Stimulated activated naive CD8-positive, alpha-beta T cell treated with anti-CD3 and anti-CD28 coated beads, Interleukin-15, amount 100 ng/mL, for 72 hours (primary cell): Measurements from ENCODE around the gene WNK2.
A peak's percentile ranks its signal among the peaks of the same experiment; 100 is the strongest.

Source experiments
- ATAC-seq: fragments of 150-1000 bp; cut with Tn5 transposase; 2 replicates; pipeline ENCODE4 v1.10.0; 2021; ENCODE audit warnings: mild to moderate bottlenecking, moderate library complexity
- DNase-seq, 2 donors: peaks; one replicate each; pipeline ENCODE4 v3.0.0; 2021 to 2022
- H3K27ac Mint-ChIP-seq, 2 donors: one replicate each; pipeline ENCODE4 v1.8.0; 2022; ENCODE audit warnings: mild to moderate bottlenecking in 2 of 2, mixed read lengths in 2 of 2, moderate library complexity in 2 of 2
- H3K27me3 Mint-ChIP-seq: one replicate; pipeline ENCODE4 v1.8.0; 2022; ENCODE audit warnings: mixed read lengths
- H3K4me1 Mint-ChIP-seq: one replicate; pipeline ENCODE4 v1.8.0; 2022; ENCODE audit warnings: mild to moderate bottlenecking, mixed read lengths
- H3K4me3 Mint-ChIP-seq, 2 donors: one replicate each; pipeline ENCODE4 v1.8.0; 2022; ENCODE audit warnings: mild to moderate bottlenecking in 2 of 2, mixed read lengths in 2 of 2, moderate library complexity in 1 of 2
- H3K9me3 Mint-ChIP-seq, 2 donors: one replicate each; pipeline ENCODE4 v1.8.0; 2022; ENCODE audit warnings: mixed read lengths in 2 of 2

The WNK2 gene

GRCh38 chr9:93254061-93254481 is 70.1 kb downstream of the WNK2 start:
- Mint-ChIP-seq H3K27ac (no peak overlapping the region), H3K4me3 (no peak overlapping the region)

DNA sequence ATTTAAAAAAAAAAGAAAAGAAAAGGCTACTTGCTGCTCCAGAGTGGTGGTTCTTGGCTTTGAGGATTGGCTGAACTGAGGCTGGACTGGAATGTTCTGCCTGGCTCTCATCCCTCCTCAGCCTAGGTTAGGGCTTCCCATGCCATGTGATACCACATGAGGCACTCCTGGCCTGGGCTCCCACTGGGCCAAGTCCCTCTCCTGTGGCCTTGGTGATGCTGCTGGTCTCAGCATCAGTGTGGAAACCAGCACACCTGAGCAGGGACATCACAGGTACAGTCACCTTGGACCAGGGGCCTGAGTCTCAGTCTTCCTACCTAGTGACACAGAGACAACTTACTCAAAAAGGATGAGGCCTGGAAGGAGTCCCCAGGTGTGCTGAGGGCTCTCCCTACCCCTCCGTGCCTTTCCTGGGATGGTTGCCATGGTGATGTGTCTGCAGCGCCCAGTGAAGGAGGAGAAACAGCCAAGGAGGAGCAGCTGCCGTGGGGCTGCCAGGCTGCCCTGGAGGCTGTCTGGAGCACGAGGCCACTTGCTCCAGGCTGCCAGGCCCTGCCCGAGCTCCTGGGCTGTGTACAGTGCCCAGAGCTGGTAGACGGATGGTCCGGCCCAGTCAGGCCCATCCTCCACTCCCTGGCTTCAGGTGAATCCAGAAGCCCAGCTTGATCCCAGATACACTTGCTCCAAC is 71.0 kb downstream of the WNK2 start:
- no peak for ATAC-seq
- H3K9me3 Mint-ChIP-seq, result no peaks in the 10 kb centered on the region
- no peak for DNase-seq
- no peaks in the 10 kb centered on the region for H3K4me1 Mint-ChIP-seq
- H3K27me3 Mint-ChIP-seq, result no peaks in the 10 kb centered on the region
- H3K27ac Mint-ChIP-seq, result peak overlapping the region in 1 of 2 donors; percentile 69
- H3K4me3 Mint-ChIP-seq, result no peak overlapping the region

More at GRCh38 chr9:93254061-93254481, 70.1 kb downstream of the WNK2 start:
- Mint-ChIP-seq H3K27me3 (no peaks in the 10 kb centered on the region), H3K4me1 (no peaks in the 10 kb centered on the region), H3K9me3 (no peaks in the 10 kb centered on the region)
- DNase-seq, result no peak
- ATAC-seq, result no peak

DNA sequence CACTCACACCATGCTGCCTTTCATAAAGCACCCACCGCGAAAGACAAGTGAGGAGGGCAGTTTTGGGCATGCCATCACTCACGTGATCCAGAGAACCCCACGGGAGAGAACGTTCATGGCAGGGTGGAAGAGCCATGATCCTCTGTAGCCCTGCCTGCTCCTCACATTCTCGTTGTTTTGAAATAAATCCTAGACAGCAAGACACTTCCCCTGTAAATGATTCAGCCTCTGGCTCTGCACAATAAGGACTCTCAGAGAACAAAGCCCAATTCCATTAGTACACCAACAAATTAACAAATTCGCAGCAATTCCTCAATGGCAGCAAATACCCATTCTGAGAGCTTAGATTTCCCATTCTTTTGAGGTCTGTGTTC is 71.5 kb downstream of the WNK2 start:
- no peaks in the 10 kb centered on the region for H3K4me1 Mint-ChIP-seq
- no peaks in the 10 kb centered on the region for H3K27me3 Mint-ChIP-seq
- no peaks in the 10 kb centered on the region for H3K9me3 Mint-ChIP-seq
- DNase-seq (no peak), ATAC-seq (no peak)
- H3K27ac Mint-ChIP-seq, result peak overlapping the region in 1 of 2 donors; percentile 69
- no peak overlapping the region for H3K4me3 Mint-ChIP-seq

DNA sequence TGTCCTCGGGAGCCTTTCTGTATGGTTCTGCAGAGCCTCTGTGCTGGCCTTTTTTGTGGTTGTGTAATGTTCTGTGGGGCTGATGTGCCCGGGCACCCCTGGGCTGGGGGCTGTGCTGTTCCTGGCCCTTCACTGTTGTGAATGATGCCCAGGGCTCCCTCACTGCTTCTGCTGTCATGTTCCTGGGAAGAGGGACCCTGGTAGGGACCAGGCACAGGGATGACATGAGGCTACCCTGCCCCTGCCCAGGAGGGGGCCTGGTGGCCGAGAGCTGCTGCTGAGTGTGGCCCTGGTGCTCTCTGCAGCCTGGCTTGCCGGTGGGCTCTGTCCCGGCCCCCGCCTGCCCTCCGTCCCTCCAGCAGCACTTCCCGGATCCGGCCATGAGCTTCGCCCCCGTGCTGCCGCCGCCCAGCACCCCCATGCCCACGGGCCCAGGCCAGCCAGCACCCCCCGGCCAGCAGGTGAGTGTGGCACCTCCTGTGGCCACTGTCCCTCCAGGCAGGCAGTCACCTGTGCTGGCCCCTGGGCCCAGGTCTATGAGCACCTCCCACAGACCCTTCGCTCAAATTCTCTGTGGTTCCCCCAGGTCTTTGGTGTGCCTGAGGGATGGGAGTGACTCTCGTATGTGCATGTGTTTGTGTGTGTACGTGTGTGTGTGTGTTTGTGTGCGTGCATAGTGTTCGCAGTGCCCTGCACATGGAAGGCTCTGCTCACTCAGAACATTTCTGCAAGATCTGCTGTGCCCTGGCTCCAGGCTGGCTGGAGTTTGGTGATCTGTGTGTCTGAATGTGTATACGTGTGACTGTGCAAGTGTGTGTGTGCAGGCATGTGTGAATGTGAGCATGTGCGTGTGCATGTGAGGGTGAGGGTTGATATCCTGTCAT is 72.3 kb downstream of the WNK2 start:
- DNase-seq, result no peak
- H3K4me1 Mint-ChIP-seq, result no peaks in the 10 kb centered on the region
- no peaks in the 10 kb centered on the region for H3K9me3 Mint-ChIP-seq
- H3K27me3 Mint-ChIP-seq, result no peaks in the 10 kb centered on the region
- H3K4me3 Mint-ChIP-seq, result no peak overlapping the region
- ATAC-seq, result peak; percentile 19
- no peak overlapping the region for H3K27ac Mint-ChIP-seq

DNA sequence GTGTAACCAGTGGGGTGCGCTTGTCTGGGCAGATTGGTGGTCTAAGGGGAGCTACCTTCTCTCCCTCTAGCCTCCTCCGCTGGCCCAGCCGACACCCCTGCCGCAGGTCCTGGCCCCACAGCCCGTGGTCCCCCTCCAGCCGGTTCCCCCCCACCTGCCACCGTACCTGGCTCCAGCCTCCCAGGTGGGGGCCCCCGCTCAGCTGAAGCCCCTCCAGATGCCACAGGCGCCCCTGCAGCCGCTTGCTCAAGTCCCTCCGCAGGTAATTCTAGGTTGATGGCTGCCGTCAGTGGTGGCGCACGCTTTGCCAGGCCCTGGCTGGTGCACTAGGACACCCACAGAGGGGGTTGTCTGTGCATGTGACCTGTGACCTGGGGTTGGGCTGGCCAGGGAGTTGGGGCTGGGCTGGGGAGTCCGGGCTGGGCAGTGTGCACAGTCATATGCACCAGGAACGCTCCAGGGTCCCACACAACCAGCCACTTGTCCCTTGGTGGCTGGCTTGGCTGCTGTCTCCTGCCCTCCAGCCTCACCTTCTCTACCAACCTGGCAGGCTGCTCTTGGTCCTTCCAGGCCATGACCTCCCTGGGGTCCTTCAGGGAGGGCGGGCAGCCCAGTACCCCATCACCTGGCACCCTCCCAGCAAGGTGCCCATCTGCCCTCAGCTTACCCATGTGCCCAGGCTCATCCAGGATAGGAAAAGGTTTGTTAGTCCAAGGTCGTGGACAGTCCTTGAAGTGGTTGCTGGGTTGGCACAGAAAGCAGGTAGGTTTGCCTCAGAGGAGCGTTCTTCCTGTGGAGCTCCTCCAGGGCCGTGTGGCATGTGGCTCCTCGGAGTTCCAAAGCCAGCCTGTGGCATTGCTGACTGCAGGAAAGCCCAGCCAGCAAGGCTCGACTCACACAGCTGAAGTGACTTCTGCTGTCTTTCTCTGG is 73.2 kb downstream of the WNK2 start:
- DNase-seq, result no peak
- Mint-ChIP-seq H3K4me3 (no peak overlapping the region), H3K4me1 (no peaks in the 10 kb centered on the region), H3K9me3 (no peaks in the 10 kb centered on the region), H3K27me3 (no peaks in the 10 kb centered on the region), H3K27ac (peak overlapping the region in 1 of 2 donors; percentile 78)
- no peak for ATAC-seq

GRCh38 chr9:93257808-93258331 is 73.9 kb downstream of the WNK2 start:
- no peaks in the 10 kb centered on the region for H3K9me3 Mint-ChIP-seq
- no peak for DNase-seq
- H3K4me3 Mint-ChIP-seq, result no peak overlapping the region
- H3K4me1 Mint-ChIP-seq, result no peaks in the 10 kb centered on the region
- H3K27me3 Mint-ChIP-seq, result no peaks in the 10 kb centered on the region
- ATAC-seq, result no peak
- no peak overlapping the region for H3K27ac Mint-ChIP-seq

DNA sequence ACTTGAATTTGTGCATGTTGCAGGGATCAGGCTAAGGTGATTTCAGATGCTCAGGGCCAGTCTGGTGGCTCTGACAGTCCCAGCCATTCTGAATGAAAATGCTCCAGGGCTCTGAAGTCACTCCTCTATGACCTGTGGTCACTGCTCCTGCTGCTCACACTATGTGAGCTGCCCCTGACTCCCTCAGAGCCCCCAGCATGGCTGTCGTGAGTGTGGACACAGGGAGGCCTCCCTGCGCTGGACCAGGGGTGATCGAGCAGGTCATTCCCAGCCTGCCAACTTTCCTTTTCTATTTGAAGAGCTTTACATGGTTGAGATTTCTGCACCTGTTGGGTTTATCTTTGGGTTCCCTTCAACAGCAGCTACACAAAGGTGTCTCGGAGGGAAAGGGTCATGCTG is 74.5 kb downstream of the WNK2 start:
- DNase-seq (no peak), ATAC-seq (no peak)
- H3K4me3 Mint-ChIP-seq, result no peak overlapping the region
- H3K27ac Mint-ChIP-seq, result no peak overlapping the region
- H3K9me3 Mint-ChIP-seq, result no peaks in the 10 kb centered on the region
- H3K27me3 Mint-ChIP-seq, result no peaks in the 10 kb centered on the region
- H3K4me1 Mint-ChIP-seq, result no peaks in the 10 kb centered on the region

GRCh38 chr9:93258818-93259489 is 75.0 kb downstream of the WNK2 start:
- Mint-ChIP-seq H3K4me1 (no peaks in the 10 kb centered on the region), H3K27ac (peak overlapping the region in 1 of 2 donors; percentile 56), H3K4me3 (no peak overlapping the region), H3K9me3 (no peaks in the 10 kb centered on the region), H3K27me3 (no peaks in the 10 kb centered on the region)
- DNase-seq, result no peak
- ATAC-seq, result no peak

GRCh38 chr9:93259490-93260262 is 75.7 kb downstream of the WNK2 start:
- ATAC-seq (no peak), DNase-seq (no peak)
- Mint-ChIP-seq H3K27ac (peak overlapping the region in 1 of 2 donors; percentile 27), H3K27me3 (no peaks in the 10 kb centered on the region), H3K9me3 (no peaks in the 10 kb centered on the region), H3K4me3 (no peak overlapping the region), H3K4me1 (no peaks in the 10 kb centered on the region)

- no peak overlapping the region for H3K27ac Mint-ChIP-seq
- no peaks in the 10 kb centered on the region for H3K27me3 Mint-ChIP-seq
- H3K4me3 Mint-ChIP-seq, result no peak overlapping the region
- H3K9me3 Mint-ChIP-seq, result no peaks in the 10 kb centered on the region
- no peaks in the 10 kb centered on the region for H3K4me1 Mint-ChIP-seq
- ATAC-seq (no peak), DNase-seq (no peak)
These were observed 76.5 kb downstream of the WNK2 start for GRCh38 chr9:93260263-93261066.

DNA sequence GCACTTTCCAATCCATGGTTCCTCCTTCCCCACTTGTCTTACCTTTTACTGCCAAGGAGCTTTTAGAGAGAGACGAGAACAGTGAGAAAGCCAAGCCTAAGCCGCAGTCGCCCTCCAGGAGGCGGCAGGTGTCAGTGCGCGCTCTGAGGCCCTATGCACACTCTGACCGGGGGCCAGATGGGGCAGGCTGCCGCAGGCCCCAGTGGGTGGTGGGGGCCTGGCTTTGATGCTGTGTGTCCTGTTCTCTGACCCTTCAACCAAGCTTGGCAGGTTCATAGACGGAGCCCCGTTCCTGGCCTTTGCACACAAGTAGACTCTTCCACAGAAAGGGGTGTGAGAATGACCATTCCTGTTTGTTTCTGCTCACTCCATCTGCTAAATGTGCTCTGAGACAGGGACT is 77.3 kb downstream of the WNK2 start:
- DNase-seq (no peak), ATAC-seq (no peak)
- no peaks in the 10 kb centered on the region for H3K4me1 Mint-ChIP-seq
- H3K9me3 Mint-ChIP-seq, result no peaks in the 10 kb centered on the region
- H3K27me3 Mint-ChIP-seq, result no peaks in the 10 kb centered on the region
- no peak overlapping the region for H3K27ac Mint-ChIP-seq
- H3K4me3 Mint-ChIP-seq, result no peak overlapping the region

DNA sequence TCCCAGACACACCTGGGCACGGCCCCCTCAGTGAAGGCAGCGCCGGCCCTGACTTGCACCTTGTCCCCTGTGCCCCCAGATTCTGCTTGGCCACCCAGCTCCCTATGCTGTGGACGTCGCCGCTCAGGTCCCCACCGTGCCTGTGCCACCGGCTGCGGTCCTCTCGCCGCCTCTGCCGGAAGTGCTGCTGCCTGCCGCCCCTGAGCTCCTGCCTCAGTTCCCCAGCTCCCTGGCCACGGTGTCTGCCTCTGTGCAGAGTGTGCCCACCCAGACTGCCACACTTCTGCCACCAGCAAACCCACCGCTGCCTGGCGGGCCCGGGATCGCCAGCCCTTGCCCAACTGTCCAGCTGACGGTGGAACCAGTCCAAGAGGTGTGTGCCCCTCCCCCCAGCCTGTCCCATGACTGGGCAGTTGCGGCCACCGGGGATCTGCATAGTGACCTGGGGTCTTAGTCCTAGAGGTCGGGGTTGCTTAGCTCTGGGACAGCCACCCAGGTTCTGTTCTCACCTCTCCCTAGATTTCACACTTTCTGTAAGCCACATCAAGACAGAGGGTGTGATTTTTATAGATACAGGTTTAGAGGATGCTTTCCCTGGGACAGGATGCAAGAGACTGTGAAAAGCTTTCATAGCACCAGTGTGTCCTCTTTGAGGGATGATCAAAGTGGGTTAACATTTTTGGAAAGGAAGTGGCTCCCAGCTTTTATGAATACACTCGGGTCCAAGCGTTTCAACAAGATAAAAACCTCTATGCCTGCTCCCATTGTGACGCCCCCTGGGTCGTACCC is 78.0 kb downstream of the WNK2 start:
- no peaks in the 10 kb centered on the region for H3K9me3 Mint-ChIP-seq
- H3K4me3 Mint-ChIP-seq, result no peak overlapping the region
- no peaks in the 10 kb centered on the region for H3K27me3 Mint-ChIP-seq
- H3K4me1 Mint-ChIP-seq, result no peaks in the 10 kb centered on the region
- ATAC-seq, result no peak
- no peak overlapping the region for H3K27ac Mint-ChIP-seq
- no peak for DNase-seq
